Lung (tissue), 12 donors: ENCODE data around the gene CABLES1. TPM values are rescaled to one million over a fixed set of nuclear protein-coding genes. Genes with fewer than 3 reads are reported as not detected.
A peak's percentile ranks its signal among the peaks of the same experiment; 100 is the strongest.

Experiments
- ATAC-seq: fragments of 200-7000 bp; cut with Tn5 transposase; one replicate; pipeline ENCODE4 v1.9.1; 2020; ENCODE audit warnings: moderate number of reproducible peaks; ENCODE audit not compliant: insufficient read depth, low FRiP score
- DNase-seq, 3 donors: peaks; one replicate each; pipeline ENCODE4 v3.0.0-alpha.2; 2013 to 2017
- H3K27ac ChIP-seq, 2 donors: one replicate each; pipeline ENCODE4 v1.5.1; 2013; ENCODE audit warnings: mild to moderate bottlenecking in 2 of 2, moderate library complexity in 2 of 2, control low read depth in 1 of 2, inconsistent platforms in 1 of 2, low read depth in 1 of 2, low read length in 1 of 2
- H3K27me3 ChIP-seq, 3 donors: one replicate each; pipeline ENCODE4 v1.5.1; 2013; ENCODE audit warnings: low read length in 2 of 3; ENCODE audit not compliant: control insufficient read depth in 3 of 3, insufficient read depth in 3 of 3
- H3K36me3 ChIP-seq, 4 donors: one replicate each; pipeline ENCODE4 v1.5.1; 2013; ENCODE audit warnings: low read length in 4 of 4, mild to moderate bottlenecking in 1 of 4, moderate library complexity in 1 of 4; ENCODE audit not compliant: control insufficient read depth in 4 of 4, insufficient read depth in 4 of 4
- H3K4me1 ChIP-seq, 5 donors: one replicate each; pipeline ENCODE4 v1.5.1; 2013; ENCODE audit warnings: low read length in 5 of 5, mild to moderate bottlenecking in 2 of 5, moderate library complexity in 1 of 5; ENCODE audit not compliant: control insufficient read depth in 5 of 5, insufficient read depth in 5 of 5
- H3K4me3 ChIP-seq: one replicate; pipeline ENCODE4 v1.5.1; 2013; ENCODE audit warnings: mild to moderate bottlenecking, control low read depth, moderate library complexity
- H3K9ac ChIP-seq, 2 donors: one replicate each; pipeline ENCODE4 v1.5.1; 2013; ENCODE audit warnings: low read length in 2 of 2, control low read depth in 1 of 2; ENCODE audit not compliant: insufficient read depth in 1 of 2
- H3K9me3 ChIP-seq, 4 donors: one replicate each; pipeline ENCODE4 v1.5.1; 2013; ENCODE audit warnings: low read length in 3 of 4, mild to moderate bottlenecking in 1 of 4, moderate library complexity in 1 of 4; ENCODE audit not compliant: control insufficient read depth in 4 of 4, insufficient read depth in 3 of 4
- WGBS, 2 donors: extraction: QIAGEN DNeasy Blood & Tissue Kit; methylation state at CpG; one replicate each; pipeline ENCODE4 v1.1.7; 2013; 5-methylcytosine and 5-hydroxymethylcytosine counted together
- polyA plus RNA-seq, 2 donors: library from polyadenylated mRNA; stranded (reverse); fragments of 200-250 nt; gene quantifications; one replicate each; pipeline ENCODE4 v1.2.1, GENCODE V29; 2013
- total RNA-seq, 2 donors: library from RNA; depleted of rRNA in 1 of 2; stranded (reverse); fragments of >200 nt in 1 of 2; gene quantifications; one replicate each; pipeline ENCODE4 v1.2.1, GENCODE V29; 2014 to 2021
- TF ChIP-seq, protein P1 (sequence below): IDR thresholded peaks from 2 replicates; pipeline ENCODE4 v1.5.1; 2012; ENCODE audit warnings: mild to moderate bottlenecking; ENCODE audit errors: control extremely low read depth, extremely low read depth
- donor health status: control.
- donor health status: control.
- donor health status: Bipolar disorder and iron deficiency.
- donor health status: healthy.
- donor health status: DM: yes; HTN: yes; CAD: no.

CABLES1 gene
- total and polyA plus RNA-seq, 4 donors, result 4.2 to 32.6 (median 14.7) TPM

DNA sequence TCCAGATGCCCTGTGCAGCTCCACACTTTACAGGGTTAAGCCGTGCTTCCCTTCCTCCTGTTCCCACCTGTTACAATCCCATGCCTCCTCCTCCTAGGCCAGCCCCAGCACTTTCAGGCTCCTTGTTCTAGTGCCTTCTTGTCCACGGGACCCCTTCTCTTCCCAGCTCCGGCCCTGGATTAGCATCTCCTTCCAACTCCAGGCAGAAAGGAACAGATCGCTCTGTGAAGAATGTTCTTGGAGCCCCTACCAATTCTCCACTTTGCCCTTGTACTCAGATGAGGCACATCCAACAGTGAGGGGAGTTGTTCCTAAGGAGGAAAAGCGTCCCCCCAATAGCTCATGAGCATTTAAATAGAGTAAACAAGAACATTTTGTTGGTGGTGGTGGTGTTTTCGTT, 72.7 kb downstream of the CABLES1 start:
- WGBS, 2 donors, result 97 to 99% methylated on average over 6 of the region's 6 CpGs
- Histone ChIP-seq H3K36me3 (peaks cover 0 to 17% (median 5%) of the 10 kb centered on the region in 4 donors), H3K9ac (no peak overlapping the region), H3K4me1 (peaks cover 0 to 20% (median 5%) of the 10 kb centered on the region in 5 donors), H3K27ac (peak overlapping the region in 1 of 2 donors; percentile 15), H3K27me3 (no peaks in the 10 kb centered on the region), H3K4me3 (no peak overlapping the region), H3K9me3 (peaks cover 0 to 7% (median 0%) of the 10 kb centered on the region in 4 donors)
- DNase-seq (no peak), ATAC-seq (no peak)
- TF ChIP-seq, protein P1, sequence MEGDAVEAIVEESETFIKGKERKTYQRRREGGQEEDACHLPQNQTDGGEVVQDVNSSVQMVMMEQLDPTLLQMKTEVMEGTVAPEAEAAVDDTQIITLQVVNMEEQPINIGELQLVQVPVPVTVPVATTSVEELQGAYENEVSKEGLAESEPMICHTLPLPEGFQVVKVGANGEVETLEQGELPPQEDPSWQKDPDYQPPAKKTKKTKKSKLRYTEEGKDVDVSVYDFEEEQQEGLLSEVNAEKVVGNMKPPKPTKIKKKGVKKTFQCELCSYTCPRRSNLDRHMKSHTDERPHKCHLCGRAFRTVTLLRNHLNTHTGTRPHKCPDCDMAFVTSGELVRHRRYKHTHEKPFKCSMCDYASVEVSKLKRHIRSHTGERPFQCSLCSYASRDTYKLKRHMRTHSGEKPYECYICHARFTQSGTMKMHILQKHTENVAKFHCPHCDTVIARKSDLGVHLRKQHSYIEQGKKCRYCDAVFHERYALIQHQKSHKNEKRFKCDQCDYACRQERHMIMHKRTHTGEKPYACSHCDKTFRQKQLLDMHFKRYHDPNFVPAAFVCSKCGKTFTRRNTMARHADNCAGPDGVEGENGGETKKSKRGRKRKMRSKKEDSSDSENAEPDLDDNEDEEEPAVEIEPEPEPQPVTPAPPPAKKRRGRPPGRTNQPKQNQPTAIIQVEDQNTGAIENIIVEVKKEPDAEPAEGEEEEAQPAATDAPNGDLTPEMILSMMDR, result no peak

DNA sequence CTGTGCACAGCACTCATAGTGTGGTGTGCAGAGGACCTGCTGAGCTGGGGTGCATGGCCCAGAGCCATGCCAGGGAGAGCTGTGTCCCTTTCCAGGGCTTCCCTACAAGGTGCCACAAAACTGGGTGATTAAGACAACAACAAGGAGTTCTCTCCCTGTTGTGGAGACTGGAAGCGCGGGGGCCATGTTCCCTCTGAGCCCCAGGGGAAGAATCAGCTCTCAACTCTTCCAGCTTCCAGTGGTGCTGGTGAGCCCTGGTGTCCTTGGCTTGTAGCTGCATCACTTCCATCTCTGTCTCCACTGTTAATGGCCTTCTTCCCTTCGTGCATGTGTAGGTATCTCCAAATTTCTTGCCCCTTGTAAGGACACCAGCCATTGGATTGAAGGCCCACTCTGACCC, 73.3 kb downstream of the CABLES1 start:
- TF ChIP-seq, protein P1, result no peak
- peaks cover 0 to 17% (median 5%) of the 10 kb centered on the region in 4 donors for H3K36me3 ChIP-seq
- peak overlapping the region in 1 of 2 donors; percentile 25 for H3K27ac ChIP-seq

DNA sequence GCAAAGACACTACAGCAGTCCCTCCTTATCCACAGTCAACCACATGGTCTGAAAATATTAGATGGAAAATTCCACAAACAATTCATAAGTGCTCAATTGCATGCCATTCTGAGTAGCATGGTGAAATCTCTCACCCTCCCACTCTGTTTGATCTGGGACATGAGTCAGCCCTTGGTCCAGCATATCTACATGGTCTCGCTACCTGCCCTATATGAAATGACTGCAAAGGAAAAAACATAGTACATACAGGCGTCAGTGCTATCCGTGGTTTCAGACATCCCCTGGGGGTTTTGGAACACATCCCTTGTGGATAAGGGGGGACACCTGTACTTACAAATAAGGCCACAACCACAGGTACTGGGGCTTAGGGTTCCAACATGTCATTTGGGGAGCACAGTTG, 73.7 kb downstream of the CABLES1 start:
- H3K4me1 ChIP-seq, result peaks cover 0 to 28% (median 10%) of the 10 kb centered on the region in 5 donors
- H3K9me3 ChIP-seq, result peaks cover 0 to 7% (median 0%) of the 10 kb centered on the region in 4 donors
- peak overlapping the region in 1 of 2 donors; percentile 43 for H3K27ac ChIP-seq
- peak; percentile 63 for ATAC-seq
- H3K9ac ChIP-seq, result no peak overlapping the region
- TF ChIP-seq, protein P1, result no peak
- H3K4me3 ChIP-seq, result no peak overlapping the region
- peaks cover 0 to 17% (median 5%) of the 10 kb centered on the region in 4 donors for H3K36me3 ChIP-seq
- no peaks in the 10 kb centered on the region for H3K27me3 ChIP-seq
- no peak for DNase-seq
- WGBS, 2 donors, result 71 to 85% methylated on average over 3 of the region's 3 CpGs

More for the DNA sequence above, 73.3 kb downstream of the CABLES1 start:
- DNase-seq, result no peak
- H3K9ac ChIP-seq, result no peak overlapping the region
- peaks cover 0 to 26% (median 10%) of the 10 kb centered on the region in 5 donors for H3K4me1 ChIP-seq
- no peak overlapping the region for H3K4me3 ChIP-seq
- H3K27me3 ChIP-seq, result no peaks in the 10 kb centered on the region
- 96 to 98% methylated on average over 3 of the region's 3 CpGs for WGBS, 2 donors
- H3K9me3 ChIP-seq, result peaks cover 0 to 7% (median 0%) of the 10 kb centered on the region in 4 donors
- peak; percentile 4 for ATAC-seq

DNA sequence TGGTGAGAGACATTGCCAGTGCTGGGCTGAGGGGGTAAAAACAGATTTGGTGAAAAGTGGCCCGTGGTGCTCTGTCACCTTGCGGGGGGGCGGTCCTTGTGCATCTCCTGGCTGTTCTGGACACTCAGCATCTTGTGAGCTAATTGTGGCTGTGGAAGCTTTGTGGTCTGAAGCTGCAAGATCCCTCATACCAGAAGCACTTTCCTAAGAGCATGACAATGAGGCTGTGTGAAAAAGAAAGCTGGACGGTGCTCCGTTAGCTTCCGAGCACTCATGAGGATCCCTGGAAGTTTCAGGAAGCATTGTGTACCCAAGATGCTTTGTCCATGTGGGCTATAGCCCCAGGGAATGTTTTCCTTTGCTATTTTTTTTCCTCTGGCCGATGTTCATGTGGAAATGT, 74.5 kb downstream of the CABLES1 start:
- Histone ChIP-seq H3K27ac (no peak overlapping the region), H3K9me3 (peaks cover 0 to 7% (median 0%) of the 10 kb centered on the region in 4 donors), H3K36me3 (peaks cover 0 to 20% (median 9%) of the 10 kb centered on the region in 4 donors), H3K9ac (no peak overlapping the region), H3K27me3 (no peaks in the 10 kb centered on the region), H3K4me1 (peaks cover 0 to 28% (median 10%) of the 10 kb centered on the region in 5 donors), H3K4me3 (no peak overlapping the region)
- ATAC-seq (no peak), DNase-seq (no peak)
- WGBS, 2 donors, result 85 to 92% methylated on average over 7 of the region's 7 CpGs
- TF ChIP-seq, protein P1, result no peak
